Osteocyte (in vitro differentiated cells): ENCODE results near the gene MBNL1. TPM values are rescaled to one million over a fixed set of nuclear protein-coding genes. Genes with fewer than 3 reads are reported as not detected.

Experiments
- DNase-seq: peaks from one replicate; pipeline ENCODE4 v3.0.0; 2021; ENCODE audit warnings: mixed read lengths; ENCODE audit not compliant: unreplicated experiment; ENCODE audit errors: extremely low spot score
- H3K27ac Mint-ChIP-seq: one replicate; pipeline ENCODE4 v1.8.0; 2021; ENCODE audit warnings: mild to moderate bottlenecking, mixed read lengths; ENCODE audit not compliant: unreplicated experiment
- H3K27me3 Mint-ChIP-seq: one replicate; pipeline ENCODE4 v1.8.0; 2021; ENCODE audit warnings: mixed read lengths; ENCODE audit not compliant: unreplicated experiment
- H3K36me3 Mint-ChIP-seq: one replicate; pipeline ENCODE4 v1.8.0; 2021; ENCODE audit warnings: mixed read lengths; ENCODE audit not compliant: unreplicated experiment
- H3K4me1 Mint-ChIP-seq: one replicate; pipeline ENCODE4 v1.8.0; 2021; ENCODE audit warnings: mixed read lengths; ENCODE audit not compliant: unreplicated experiment
- H3K4me3 Mint-ChIP-seq: one replicate; pipeline ENCODE4 v1.8.0; 2021; ENCODE audit warnings: mild to moderate bottlenecking, moderate library complexity, mixed read lengths; ENCODE audit not compliant: unreplicated experiment
- H3K9me3 Mint-ChIP-seq: one replicate; pipeline ENCODE4 v1.8.0; 2021; ENCODE audit warnings: mixed read lengths; ENCODE audit not compliant: unreplicated experiment
- CTCF ChIP-seq: fragments of 200-600 bp; sonication (generic); IDR thresholded peaks from 2 replicates; pipeline ENCODE4 v1.5.0; 2021; ENCODE audit warnings: antibody characterized with exemption, mild to moderate bottlenecking, moderate library complexity
- total RNA-seq: library from RNA; stranded (reverse); gene quantifications from 2 replicates; pipeline ENCODE4 v1.2.1, GENCODE V29; 2021

Gene MBNL1
- total RNA-seq, 1 donor from 2014 or later: 166 TPM

- Mint-ChIP-seq H3K36me3 (peaks cover 13% of the 10 kb centered on the region), H3K4me1 (no peaks in the 10 kb centered on the region), H3K4me3 (no peak overlapping the region), H3K27ac (no peak overlapping the region), H3K27me3 (no peaks in the 10 kb centered on the region), H3K9me3 (peaks cover 28% of the 10 kb centered on the region)
- TF ChIP-seq CTCF: no peak
- no peak for DNase-seq
These were observed 211.7 kb downstream of the MBNL1 start for GRCh38 chr3:152480282-152480953.

GRCh38 chr3:152486364-152486763, 217.6 kb downstream of the MBNL1 start:
- H3K9me3 Mint-ChIP-seq: peaks cover 17% of the 10 kb centered on the region
- H3K36me3 Mint-ChIP-seq: peaks cover 5% of the 10 kb centered on the region
- no peak for DNase-seq
- no peaks in the 10 kb centered on the region for H3K27me3 Mint-ChIP-seq
- H3K27ac Mint-ChIP-seq: no peak overlapping the region
- TF ChIP-seq CTCF: no peak
- H3K4me3 Mint-ChIP-seq: no peak overlapping the region
- H3K4me1 Mint-ChIP-seq: no peaks in the 10 kb centered on the region

GRCh38 chr3:152488449-152488848, 219.7 kb downstream of the MBNL1 start:
- H3K4me3 Mint-ChIP-seq: no peak overlapping the region
- H3K9me3 Mint-ChIP-seq: no peaks in the 10 kb centered on the region
- no peak for DNase-seq
- TF ChIP-seq CTCF: no peak
- no peaks in the 10 kb centered on the region for H3K27me3 Mint-ChIP-seq
- no peaks in the 10 kb centered on the region for H3K36me3 Mint-ChIP-seq
- no peak overlapping the region for H3K27ac Mint-ChIP-seq
- H3K4me1 Mint-ChIP-seq: no peaks in the 10 kb centered on the region

- Mint-ChIP-seq H3K36me3 (no peaks in the 10 kb centered on the region), H3K4me3 (no peak overlapping the region), H3K9me3 (no peaks in the 10 kb centered on the region), H3K27me3 (no peaks in the 10 kb centered on the region), H3K27ac (no peak overlapping the region), H3K4me1 (no peaks in the 10 kb centered on the region)
- TF ChIP-seq CTCF: no peak
- no peak for DNase-seq
These were observed 223.2 kb downstream of the MBNL1 start for GRCh38 chr3:152491922-152492321.

GRCh38 chr3:152496286-152496685, 227.6 kb downstream of the MBNL1 start:
- H3K27ac Mint-ChIP-seq: no peak overlapping the region
- TF ChIP-seq CTCF: no peak
- no peak for DNase-seq
- no peak overlapping the region for H3K4me3 Mint-ChIP-seq
- H3K27me3 Mint-ChIP-seq: no peaks in the 10 kb centered on the region
- no peaks in the 10 kb centered on the region for H3K9me3 Mint-ChIP-seq
- no peaks in the 10 kb centered on the region for H3K4me1 Mint-ChIP-seq
- H3K36me3 Mint-ChIP-seq: no peaks in the 10 kb centered on the region
